ENCODE results near the gene CNTNAP4. TPM values are rescaled to one million over a fixed set of nuclear protein-coding genes. Genes with fewer than 3 reads are reported as not detected.

Gene CNTNAP4
- total RNA-seq, 2 experiments from 2014 or later = not detected

GRCh38 chr16:76441391-76441790 is 164.2 kb downstream of the CNTNAP4 start:
- no peak overlapping the region for H3K27ac Mint-ChIP-seq

GRCh38 chr16:76441876-76442275 is 164.7 kb downstream of the CNTNAP4 start:
- ChIA-PET CTCF (no interaction called here), POLR2A (no interaction called here)
- Histone ChIP-seq H3K27ac (ENCODE audit: low read depth in 1 of 2, low read length in 2 of 2) (no peak overlapping the region), H3K27me3 (ENCODE audit: control insufficient read depth in 1 of 2, insufficient read depth in 2 of 2, low read length in 2 of 2) (no peaks in the 10 kb centered on the region), H3K36me3 (ENCODE audit: insufficient read depth, low read length) (no peaks in the 10 kb centered on the region), H3K4me1 (ENCODE audit: insufficient read depth, low read length) (no peaks in the 10 kb centered on the region), H3K4me3 (ENCODE audit: low read length) (no peak overlapping the region), H3K9me3 (ENCODE audit: control insufficient read depth in 1 of 2, insufficient read depth in 1 of 2, low read length in 2 of 2) (no peaks in the 10 kb centered on the region)
- peaks cover 5% of the 10 kb centered on the region for H3K9me3 Mint-ChIP-seq
- H3K27me3 Mint-ChIP-seq = no peaks in the 10 kb centered on the region
- no peaks in the 10 kb centered on the region for H3K4me1 Mint-ChIP-seq (ENCODE audit: low read depth)
- no peak overlapping the region for H3K27ac Mint-ChIP-seq
- intact Hi-C loops (cut with DNase I, micrococcal nuclease) = no loop called here
- ATAC-seq (ENCODE audit: poor library complexity) (no peak), DNase-seq (no peak)
- no peak overlapping the region for H3K4me3 Mint-ChIP-seq
- H3K36me3 Mint-ChIP-seq (ENCODE audit: low read depth) = no peaks in the 10 kb centered on the region
- TF ChIP-seq CTCF (IDR thresholded peaks at IDR 0.05) = no peak

More at GRCh38 chr16:76441391-76441790, 164.2 kb downstream of the CNTNAP4 start:
- no peak overlapping the region for H3K27ac ChIP-seq (ENCODE audit: low read depth in 1 of 2, low read length in 2 of 2)
- Mint-ChIP-seq H3K9me3 (peaks cover 3% of the 10 kb centered on the region), H3K27me3 (no peaks in the 10 kb centered on the region), H3K36me3 (ENCODE audit: low read depth) (no peaks in the 10 kb centered on the region), H3K4me1 (ENCODE audit: low read depth) (no peaks in the 10 kb centered on the region), H3K4me3 (no peak overlapping the region)
- TF ChIP-seq CTCF (IDR thresholded peaks at IDR 0.05) = no peak
- H3K4me3 ChIP-seq (ENCODE audit: low read length) = no peak overlapping the region
- H3K9me3 ChIP-seq (ENCODE audit: control insufficient read depth in 1 of 2, insufficient read depth in 1 of 2, low read length in 2 of 2) = no peaks in the 10 kb centered on the region
- H3K4me1 ChIP-seq (ENCODE audit: insufficient read depth, low read length) = no peaks in the 10 kb centered on the region
- H3K27me3 ChIP-seq (ENCODE audit: control insufficient read depth in 1 of 2, insufficient read depth in 2 of 2, low read length in 2 of 2) = no peaks in the 10 kb centered on the region
- ATAC-seq (ENCODE audit: poor library complexity) (no peak), DNase-seq (no peak)
- no peaks in the 10 kb centered on the region for H3K36me3 ChIP-seq (ENCODE audit: insufficient read depth, low read length)
- ChIA-PET CTCF (no interaction called here), POLR2A (no interaction called here)
- intact Hi-C loops (cut with DNase I, micrococcal nuclease) = no loop called here

- TF ChIP-seq CTCF (IDR thresholded peaks at IDR 0.05) = no peak
- ChIA-PET POLR2A (no interaction called here), CTCF (no interaction called here)
- H3K36me3 ChIP-seq (ENCODE audit: insufficient read depth, low read length) = no peaks in the 10 kb centered on the region
- ATAC-seq (ENCODE audit: poor library complexity) (no peak), DNase-seq (no peak)
- no peak overlapping the region for H3K4me3 ChIP-seq (ENCODE audit: low read length)
- H3K4me1 ChIP-seq (ENCODE audit: insufficient read depth, low read length) = no peaks in the 10 kb centered on the region
- H3K4me3 Mint-ChIP-seq = no peak overlapping the region
- H3K27me3 Mint-ChIP-seq = no peaks in the 10 kb centered on the region
- H3K36me3 Mint-ChIP-seq (ENCODE audit: low read depth) = no peaks in the 10 kb centered on the region
- H3K9me3 Mint-ChIP-seq = peaks cover 5% of the 10 kb centered on the region
- no peaks in the 10 kb centered on the region for H3K27me3 ChIP-seq (ENCODE audit: control insufficient read depth in 1 of 2, insufficient read depth in 2 of 2, low read length in 2 of 2)
- no peaks in the 10 kb centered on the region for H3K4me1 Mint-ChIP-seq (ENCODE audit: low read depth)
- intact Hi-C loops (cut with DNase I, micrococcal nuclease) = no loop called here
- H3K27ac Mint-ChIP-seq = no peak overlapping the region
- H3K9me3 ChIP-seq (ENCODE audit: control insufficient read depth in 1 of 2, insufficient read depth in 1 of 2, low read length in 2 of 2) = no peaks in the 10 kb centered on the region
- H3K27ac ChIP-seq (ENCODE audit: low read depth in 1 of 2, low read length in 2 of 2) = no peak overlapping the region
Measured at GRCh38 chr16:76443973-76444372, 166.8 kb downstream of the CNTNAP4 start.
